Gastrocnemius medialis (tissue), 4 donors: ENCODE measurements around the gene PPIP5K2. TPM values are rescaled to one million over a fixed set of nuclear protein-coding genes. Genes with fewer than 3 reads are reported as not detected.

Source experiments
- ATAC-seq, 2 donors: fragments of 150-250 bp; one replicate each; pipeline ENCODE4 v1.9.1; 2016
- DNase-seq, 2 donors: peaks; one replicate each; pipeline ENCODE4 v3.0.0-alpha.2; 2019
- H3K27ac ChIP-seq, 4 donors: fragments of 200-600 bp; sonication (generic); 1 replicate in 1 of 4; 2 replicates in 3 of 4; pipeline ENCODE4 v1.5.1; 2016 to 2018; ENCODE audit warnings: mild to moderate bottlenecking in 2 of 4, moderate library complexity in 1 of 4
- H3K27me3 ChIP-seq, 3 donors: fragments of 200-600 bp; sonication (generic) in 2 of 3; 1 replicate in 1 of 3; 2 replicates in 2 of 3; pipeline versions ENCODE4 v1.5.1 to v1.6.0; 2016 to 2019; ENCODE audit warnings: mild to moderate bottlenecking in 1 of 3, moderate library complexity in 1 of 3
- H3K36me3 ChIP-seq, 2 donors: fragments of 200-600 bp; sonication (generic) in 1 of 2; one replicate each; pipeline ENCODE4 v1.5.1; 2017 to 2018
- H3K4me1 ChIP-seq, 2 donors: fragments of 200-600 bp; sonication (generic) in 1 of 2; one replicate each; pipeline ENCODE4 v1.5.1; 2016 to 2017; ENCODE audit warnings: mild to moderate bottlenecking in 2 of 2
- H3K4me3 ChIP-seq, 4 donors: fragments of 200-600 bp; sonication (generic) in 3 of 4; 1 replicate in 1 of 4; 2 replicates in 3 of 4; pipeline ENCODE4 v1.5.1; 2016 to 2019; ENCODE audit warnings: mild to moderate bottlenecking in 2 of 4
- H3K9me3 ChIP-seq, 3 donors: fragments of 200-600 bp; sonication (generic) in 2 of 3; 1 replicate in 1 of 3; 2 replicates in 2 of 3; pipeline ENCODE4 v1.5.1; 2016 to 2019
- POLR2A ChIP-seq, 2 donors: fragments of 450-650 bp; IDR thresholded peaks; one replicate each; pipeline ENCODE4 v1.6.1; 2017; ENCODE audit warnings: antibody characterized with exemption in 2 of 2, mild to moderate bottlenecking in 2 of 2, moderate library complexity in 2 of 2
- in situ Hi-C, 4 donors: fragments of 200-750 bp; cut with MboI; loops; one replicate each; pipeline versions ENCODE4 v1.15.0 to v1.8.0; 2017; ENCODE audit warnings: low sequenced_read_pairs in 4 of 4
- intact Hi-C: fragments of 100-400 bp; cut with DNase I; formaldehyde crosslinking; loops from one replicate; pipeline ENCODE4 v1.15.1; 2023; ENCODE audit warnings: low total_unique reads
- total RNA-seq, 4 donors: library from RNA; depleted of rRNA; stranded (reverse); fragments of >200 nt; gene quantifications; one replicate each; pipeline versions ENCODE4 v1.1.0 to v1.2.3, GENCODE V29; 2016
- TF ChIP-seq, protein P1 (sequence below), 5 experiments: fragments of 450-650 bp in 3 of 5; fragments of 200-600 bp in 2 of 5; sonication (generic) in 2 of 5; IDR thresholded peaks in 4 of 5; conservative IDR thresholded peaks in 1 of 5; 1 replicate in 4 of 5; 2 replicates in 1 of 5; pipeline ENCODE4 v1.5.1; 2016 to 2019; ENCODE audit warnings: antibody characterized with exemption in 5 of 5, mild to moderate bottlenecking in 3 of 5, moderate library complexity in 3 of 5

The PPIP5K2 gene
- total RNA-seq, 4 donors from 2014 or later = 3.5 to 7.0 (median 4.4) TPM

DNA sequence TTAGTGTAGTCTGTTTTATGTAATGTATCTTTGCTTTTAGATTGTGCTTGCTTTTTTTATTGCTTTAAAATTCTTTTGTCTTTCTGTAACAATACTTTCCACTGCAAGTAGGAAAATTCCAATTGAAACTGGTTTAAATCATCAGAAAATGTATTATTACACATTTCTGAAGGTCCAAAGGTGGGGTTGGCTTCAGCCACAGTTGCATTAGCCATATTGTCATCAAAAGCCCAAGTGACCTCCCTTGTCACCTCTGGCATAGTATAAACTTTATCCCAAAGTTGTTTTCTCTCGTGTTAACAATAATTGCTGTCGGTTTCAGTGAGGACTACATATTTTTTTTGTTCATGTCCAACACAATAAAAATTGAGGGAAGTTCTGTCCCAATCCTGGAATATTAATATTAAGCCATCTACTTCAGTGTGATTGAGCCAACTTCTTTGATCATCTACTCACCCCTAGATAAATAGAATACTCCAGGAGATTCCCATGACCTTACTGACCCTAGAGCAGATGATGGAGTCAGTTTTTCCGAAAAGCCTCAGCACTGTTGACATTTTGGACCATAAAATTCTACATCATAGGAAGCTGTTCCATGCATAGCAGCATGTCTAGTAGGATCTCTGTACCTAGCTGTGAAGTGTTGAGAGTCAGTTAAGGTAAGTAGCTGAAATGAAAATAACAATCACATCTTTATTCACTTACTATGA is 86.0 kb downstream of the PPIP5K2 start:
- no peak for ATAC-seq
- TF ChIP-seq POLR2A (IDR thresholded peaks at IDR 0.05) = no peak
- TF ChIP-seq, protein P1, sequence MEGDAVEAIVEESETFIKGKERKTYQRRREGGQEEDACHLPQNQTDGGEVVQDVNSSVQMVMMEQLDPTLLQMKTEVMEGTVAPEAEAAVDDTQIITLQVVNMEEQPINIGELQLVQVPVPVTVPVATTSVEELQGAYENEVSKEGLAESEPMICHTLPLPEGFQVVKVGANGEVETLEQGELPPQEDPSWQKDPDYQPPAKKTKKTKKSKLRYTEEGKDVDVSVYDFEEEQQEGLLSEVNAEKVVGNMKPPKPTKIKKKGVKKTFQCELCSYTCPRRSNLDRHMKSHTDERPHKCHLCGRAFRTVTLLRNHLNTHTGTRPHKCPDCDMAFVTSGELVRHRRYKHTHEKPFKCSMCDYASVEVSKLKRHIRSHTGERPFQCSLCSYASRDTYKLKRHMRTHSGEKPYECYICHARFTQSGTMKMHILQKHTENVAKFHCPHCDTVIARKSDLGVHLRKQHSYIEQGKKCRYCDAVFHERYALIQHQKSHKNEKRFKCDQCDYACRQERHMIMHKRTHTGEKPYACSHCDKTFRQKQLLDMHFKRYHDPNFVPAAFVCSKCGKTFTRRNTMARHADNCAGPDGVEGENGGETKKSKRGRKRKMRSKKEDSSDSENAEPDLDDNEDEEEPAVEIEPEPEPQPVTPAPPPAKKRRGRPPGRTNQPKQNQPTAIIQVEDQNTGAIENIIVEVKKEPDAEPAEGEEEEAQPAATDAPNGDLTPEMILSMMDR (IDR thresholded peaks at IDR 0.05 in 4 of 5, conservative IDR thresholded peaks at IDR 0.05 in 1 of 5) = no peak
- in situ Hi-C loops = no loop called here
- Histone ChIP-seq H3K9me3 (no peaks in the 10 kb centered on the region), H3K27ac (no peak overlapping the region), H3K4me3 (no peak overlapping the region), H3K27me3 (no peaks in the 10 kb centered on the region), H3K36me3 (peaks cover 0 to 11% of the 10 kb centered on the region in 2 donors), H3K4me1 (peaks cover 0 to 7% of the 10 kb centered on the region in 2 donors)
- DNase-seq = no peak
- intact Hi-C loops = no loop called here

DNA sequence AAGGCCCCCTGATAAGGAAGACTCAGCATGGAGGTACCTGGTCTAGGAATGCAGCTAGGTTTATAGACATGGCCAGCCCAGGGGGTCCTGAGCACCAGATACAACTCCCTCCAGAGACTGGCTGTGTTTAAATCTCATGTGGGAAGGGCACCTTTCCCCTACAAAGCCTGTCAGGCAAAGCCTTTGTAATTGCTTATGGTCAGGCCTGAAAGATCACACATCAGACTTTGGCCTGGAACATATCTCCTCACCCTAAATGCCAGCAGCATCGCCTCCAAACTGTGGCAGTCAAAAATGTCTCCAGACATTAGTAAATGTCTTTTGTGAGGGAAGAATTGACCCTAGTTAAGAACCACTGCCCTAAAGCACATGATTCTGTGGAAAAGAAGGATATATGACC is 86.9 kb downstream of the PPIP5K2 start:
- TF ChIP-seq POLR2A (IDR thresholded peaks at IDR 0.05) = no peak
- TF ChIP-seq, protein P1 (IDR thresholded peaks at IDR 0.05 in 4 of 5, conservative IDR thresholded peaks at IDR 0.05 in 1 of 5) = no peak
- intact Hi-C loops = no loop called here
- Histone ChIP-seq H3K27ac (no peak overlapping the region), H3K4me3 (no peak overlapping the region), H3K27me3 (no peaks in the 10 kb centered on the region), H3K36me3 (peaks cover 0 to 7% of the 10 kb centered on the region in 2 donors), H3K9me3 (no peaks in the 10 kb centered on the region), H3K4me1 (peaks cover 0 to 7% of the 10 kb centered on the region in 2 donors)
- no peak for DNase-seq
- ATAC-seq = no peak
- in situ Hi-C loops = no loop called here

DNA sequence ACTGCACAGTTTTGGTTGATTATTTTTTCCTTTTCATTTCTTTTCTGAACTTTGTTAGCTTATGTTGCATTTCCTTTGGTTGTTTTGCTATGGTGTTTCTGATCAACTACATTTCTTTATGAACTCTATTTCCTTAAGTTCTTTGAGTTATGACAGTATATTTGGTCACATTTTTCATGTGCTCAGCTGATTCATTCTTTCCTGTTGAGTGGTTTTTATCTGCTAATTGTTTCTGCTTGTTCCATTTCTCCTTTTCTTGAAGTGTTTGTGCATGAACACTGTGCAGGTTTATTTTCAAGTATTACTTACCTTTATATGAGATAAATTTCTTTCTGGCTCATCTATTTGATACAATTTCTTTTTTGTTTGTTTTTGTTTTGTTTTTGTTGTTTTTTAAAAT is 87.6 kb downstream of the PPIP5K2 start:
- no peaks in the 10 kb centered on the region for H3K9me3 ChIP-seq
- no peak overlapping the region for H3K27ac ChIP-seq
- no peaks in the 10 kb centered on the region for H3K27me3 ChIP-seq
- H3K4me1 ChIP-seq = peaks cover 0 to 7% of the 10 kb centered on the region in 2 donors
- DNase-seq (no peak), ATAC-seq (no peak)
- TF ChIP-seq, protein P1 (IDR thresholded peaks at IDR 0.05 in 4 of 5, conservative IDR thresholded peaks at IDR 0.05 in 1 of 5) = no peak
- TF ChIP-seq POLR2A (IDR thresholded peaks at IDR 0.05) = no peak
- in situ Hi-C loops = no loop called here
- H3K36me3 ChIP-seq = peaks cover 0 to 7% of the 10 kb centered on the region in 2 donors
- intact Hi-C loops = no loop called here
- no peak overlapping the region for H3K4me3 ChIP-seq

DNA sequence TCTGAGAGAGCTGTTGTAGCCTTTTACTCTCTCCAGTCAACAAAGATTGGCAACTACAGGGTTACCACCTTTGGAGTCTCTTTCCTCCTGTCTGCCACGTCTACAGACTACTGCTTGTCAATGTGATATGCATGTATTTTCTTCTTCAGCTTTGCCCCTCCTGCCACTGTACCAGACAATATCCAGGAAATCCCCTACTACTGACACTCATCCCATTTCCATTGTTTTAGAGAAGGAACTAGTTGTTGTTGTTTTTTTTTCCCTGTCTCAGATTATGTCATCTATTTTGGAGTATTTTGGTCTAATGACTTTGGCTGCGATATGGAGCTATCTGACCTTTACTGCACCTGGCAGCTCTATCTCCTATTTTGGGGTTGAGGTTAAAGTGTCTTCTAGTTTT is 88.4 kb downstream of the PPIP5K2 start:
- no peaks in the 10 kb centered on the region for H3K9me3 ChIP-seq
- no peak for ATAC-seq
- DNase-seq = no peak
- no peak overlapping the region for H3K4me3 ChIP-seq
- in situ Hi-C loops (no loop called here), intact Hi-C loops (no loop called here)
- H3K4me1 ChIP-seq = peaks cover 0 to 7% of the 10 kb centered on the region in 2 donors
- TF ChIP-seq, protein P1 (IDR thresholded peaks at IDR 0.05 in 4 of 5, conservative IDR thresholded peaks at IDR 0.05 in 1 of 5) = no peak
- no peak overlapping the region for H3K27ac ChIP-seq
- no peaks in the 10 kb centered on the region for H3K27me3 ChIP-seq
- H3K36me3 ChIP-seq = peaks cover 0 to 7% of the 10 kb centered on the region in 2 donors

DNA sequence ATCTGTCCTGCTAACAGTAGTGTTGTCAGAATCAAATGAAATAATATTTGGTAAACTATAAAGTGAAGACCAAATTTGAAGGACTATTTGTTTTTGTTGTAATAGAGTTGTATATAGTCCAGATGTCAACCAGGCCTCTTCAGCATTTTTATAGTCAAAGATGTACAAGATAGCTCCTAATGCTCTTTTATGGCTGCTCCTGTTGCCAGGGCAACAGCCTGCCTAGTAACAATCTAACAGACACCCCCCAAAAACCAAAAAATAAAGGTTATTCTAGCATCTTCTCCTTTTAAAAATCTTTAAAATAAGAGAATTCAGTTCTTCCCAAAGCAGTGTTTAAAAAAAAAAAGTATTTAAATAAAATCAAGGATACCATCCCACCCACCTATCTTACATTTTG is 89.0 kb downstream of the PPIP5K2 start:
- no peak for TF ChIP-seq POLR2A (IDR thresholded peaks at IDR 0.05)
- TF ChIP-seq, protein P1 (IDR thresholded peaks at IDR 0.05 in 4 of 5, conservative IDR thresholded peaks at IDR 0.05 in 1 of 5) = no peak
- Histone ChIP-seq H3K36me3 (peaks cover 0 to 7% of the 10 kb centered on the region in 2 donors), H3K4me1 (peaks cover 0 to 7% of the 10 kb centered on the region in 2 donors), H3K4me3 (no peak overlapping the region), H3K27ac (no peak overlapping the region), H3K9me3 (no peaks in the 10 kb centered on the region), H3K27me3 (no peaks in the 10 kb centered on the region)
- intact Hi-C loops (no loop called here), in situ Hi-C loops (no loop called here)
- no peak for ATAC-seq
- DNase-seq = no peak
